COLO668 (cell line): ENCODE data around the gene DHPS.
"Not testable (repeated sequence)": the region's sequence is repeated elsewhere in the genome, so short reads cannot be mapped to it uniquely, and the experiment has no call there.

Experiments
- DNase-seq: peaks from one replicate; lab custom pipeline; 2025; ENCODE audit not compliant: unreplicated experiment; lab: John Stamatoyannopoulos, UW

Gene DHPS

GRCh38 chr19:12647490-12648071, 34.1 kb downstream of the DHPS start:
- peak; percentile 86 for DNase-seq

GRCh38 chr19:12647047-12647446, 34.6 kb downstream of the DHPS start:
- peak; percentile 67 for DNase-seq

GRCh38 chr19:12646551-12646950, 35.1 kb downstream of the DHPS start:
- DNase-seq, result no peak

GRCh38 chr19:12643716-12644115, 38.0 kb downstream of the DHPS start:
- not testable (repeated sequence) for DNase-seq

- DNase-seq, result no peak
Measured at GRCh38 chr19:12642506-12642905, 39.2 kb downstream of the DHPS start.

- no peak for DNase-seq
Measured at GRCh38 chr19:12641456-12641855, 40.2 kb downstream of the DHPS start.

- peak; percentile 84 for DNase-seq
Measured at GRCh38 chr19:12639901-12640613, 41.6 kb downstream of the DHPS start.

- DNase-seq, result no peak
Measured at GRCh38 chr19:12638611-12639182, 43.0 kb downstream of the DHPS start.

GRCh38 chr19:12636631-12637030, 45.0 kb downstream of the DHPS start:
- DNase-seq, result peak; percentile 10

- DNase-seq, result no peak
Measured at GRCh38 chr19:12629215-12629614, 52.5 kb downstream of the DHPS start.

GRCh38 chr19:12628040-12629022, 53.3 kb downstream of the DHPS start:
- no peak for DNase-seq

GRCh38 chr19:12626958-12627357, 54.7 kb downstream of the DHPS start:
- DNase-seq, result no peak
